GM23338 (cell line): Measurements from ENCODE around the gene MKRN1. TPM values are rescaled to one million over a fixed set of nuclear protein-coding genes. Genes with fewer than 3 reads are reported as not detected.
A peak's percentile ranks its signal among the peaks of the same experiment; 100 is the strongest.

ENCODE experiments used
- ATAC-seq: fragments of 200-7000 bp; cut with Tn5 transposase; 3 replicates; pipeline ENCODE4 v1.9.1; 2020
- DNase-seq: peaks from one replicate; pipeline ENCODE4 v3.0.0-alpha.2; 2015; ENCODE audit warnings: low spot score
- H2AFZ ChIP-seq: fragments of 200-600 bp; sonication (generic); 2 replicates; pipeline ENCODE4 v1.8.0; 2016; ENCODE audit warnings: antibody characterized with exemption, mild to moderate bottlenecking, moderate library complexity
- H3F3A ChIP-seq: fragments of 200-600 bp; sonication (generic); replicated peaks from 2 replicates; pipeline ENCODE4 v1.8.0; 2017; ENCODE audit warnings: antibody characterized with exemption, mixed run types, low read depth
- H3K27ac ChIP-seq: fragments of 200-600 bp; sonication (generic); 2 replicates; pipeline ENCODE4 v1.6.1; 2016; ENCODE audit warnings: low read depth
- H3K27me3 ChIP-seq: fragments of 200-600 bp; sonication (generic); 2 replicates; pipeline ENCODE4 v1.8.0; 2016; ENCODE audit warnings: mild to moderate bottlenecking, mixed run types, moderate library complexity; ENCODE audit not compliant: insufficient read depth
- H3K36me3 ChIP-seq: fragments of 200-600 bp; sonication (generic); 2 replicates; pipeline ENCODE4 v1.8.0; 2016; ENCODE audit warnings: mild to moderate bottlenecking; ENCODE audit not compliant: insufficient read depth
- H3K4me1 ChIP-seq: fragments of 200-600 bp; sonication (generic); 2 replicates; pipeline ENCODE4 v1.8.0; 2016; ENCODE audit warnings: mild to moderate bottlenecking, moderate library complexity; ENCODE audit not compliant: insufficient read depth
- H3K4me2 ChIP-seq: fragments of 200-600 bp; sonication (generic); 2 replicates; pipeline ENCODE4 v1.7.1; 2017; ENCODE audit warnings: mixed run types
- H3K4me3 ChIP-seq: fragments of 200-600 bp; sonication (generic); 2 replicates; pipeline ENCODE4 v1.6.1; 2016; ENCODE audit warnings: mixed run types
- H3K79me2 ChIP-seq: fragments of 200-600 bp; sonication (generic); replicated peaks from 2 replicates; pipeline ENCODE4 v1.8.0; 2017; ENCODE audit warnings: mild to moderate bottlenecking; ENCODE audit not compliant: insufficient read depth
- H3K9me2 ChIP-seq: fragments of 200-600 bp; sonication (generic); 2 replicates; pipeline ENCODE4 v1.8.0; 2017; ENCODE audit not compliant: insufficient read depth
- H4K20me1 ChIP-seq: fragments of 200-600 bp; sonication (generic); replicated peaks from 2 replicates; pipeline ENCODE4 v1.8.0; 2017; ENCODE audit warnings: mild to moderate bottlenecking; ENCODE audit not compliant: insufficient read depth
- H3K27ac Mint-ChIP-seq: 2 replicates; pipeline ENCODE4 v1.8.0; 2020; ENCODE audit warnings: inconsistent platforms, mild to moderate bottlenecking, moderate library complexity, mixed read lengths
- H3K27me3 Mint-ChIP-seq: 3 replicates; pipeline ENCODE4 v1.8.0; 2022; ENCODE audit warnings: low read depth, mild to moderate bottlenecking, moderate library complexity, mixed read lengths, inconsistent platforms; ENCODE audit not compliant: insufficient read depth, poor library complexity
- H3K36me3 Mint-ChIP-seq: 3 replicates; pipeline ENCODE4 v1.8.0; 2021; ENCODE audit warnings: low read depth, mild to moderate bottlenecking, inconsistent platforms, moderate library complexity, mixed read lengths
- H3K4me1 Mint-ChIP-seq: 3 replicates; pipeline ENCODE4 v1.8.0; 2020; ENCODE audit warnings: mild to moderate bottlenecking, inconsistent platforms, mixed read lengths
- H3K4me3 Mint-ChIP-seq: 3 replicates; pipeline ENCODE4 v1.8.0; 2021; ENCODE audit warnings: moderate library complexity, mild to moderate bottlenecking, inconsistent platforms, mixed read lengths
- H3K9me3 Mint-ChIP-seq: 3 replicates; pipeline ENCODE4 v1.8.0; 2020; ENCODE audit warnings: moderate library complexity, mild to moderate bottlenecking, inconsistent platforms, mixed read lengths
- CREB1 ChIP-seq: fragments of 250-450 bp; sonication (Bioruptor Pico); IDR thresholded peaks from 2 replicates; pipeline ENCODE4 v1.5.0; 2020; ENCODE audit warnings: low read depth, mild to moderate bottlenecking, moderate library complexity
- CTCF ChIP-seq, 2 experiments: fragments of 200-600 bp in 1 of 2; sonication (generic) in 1 of 2; conservative IDR thresholded peaks; 2 replicates each; pipeline versions ENCODE4 v1.5.1 to v1.6.1; 2016 to 2017; ENCODE audit warnings: antibody characterized with exemption in 2 of 2, low read depth in 2 of 2, mild to moderate bottlenecking in 2 of 2, moderate library complexity in 1 of 2
- ETS1 ChIP-seq: IDR thresholded peaks from 2 replicates; pipeline ENCODE4 v1.6.1; 2016; ENCODE audit warnings: antibody characterized with exemption
- EZH2 ChIP-seq: fragments of 200-600 bp; sonication (generic); IDR thresholded peaks from one replicate; pipeline ENCODE4 v1.8.0; 2017; ENCODE audit warnings: antibody characterized with exemption, mild to moderate bottlenecking, low read depth; ENCODE audit not compliant: unreplicated experiment
- POLR2AphosphoS5 ChIP-seq: IDR thresholded peaks from 2 replicates; pipeline ENCODE4 v1.6.1; 2016; ENCODE audit warnings: antibody characterized with exemption, low read depth
- STAT1 ChIP-seq: IDR thresholded peaks from one replicate; pipeline ENCODE4 v1.6.1; 2016; ENCODE audit warnings: antibody characterized with exemption; ENCODE audit not compliant: unreplicated experiment
- ZNF114 ChIP-seq: fragments of 250-450 bp; sonication (Bioruptor Pico); IDR thresholded peaks from 2 replicates; pipeline ENCODE4 v1.5.0; 2020; ENCODE audit warnings: mild to moderate bottlenecking, moderate library complexity
- ZNF331 ChIP-seq: fragments of 250-450 bp; sonication (Bioruptor Pico); IDR thresholded peaks from 2 replicates; pipeline ENCODE4 v1.5.0; 2020; ENCODE audit warnings: low read depth, mild to moderate bottlenecking, moderate library complexity
- ZNF462 ChIP-seq: fragments of 250-450 bp; sonication (Bioruptor Pico); IDR thresholded peaks from 2 replicates; pipeline ENCODE4 v1.5.0; 2020; ENCODE audit warnings: mild to moderate bottlenecking, moderate library complexity
- polyA plus RNA-seq: library from polyadenylated mRNA; unstranded; fragments of >200 nt; fragmentation: Nextera tagmentation; extraction: Ambion mirVana; gene quantifications from 2 replicates; pipeline ENCODE4 v1.2.1, GENCODE V29; 2016
- total RNA-seq: library from RNA; depleted of rRNA; stranded (reverse); fragments of >200 nt; shearing (Covaris generic); gene quantifications from 2 replicates; pipeline ENCODE4 v1.2.3, GENCODE V29; 2014

Gene MKRN1
- total and polyA plus RNA-seq, 2 experiments from 2014 or later: 65.0 to 86.8 TPM

GRCh38 chr7:140475747-140476333 is 3.5 kb downstream of the MKRN1 start:
- Histone ChIP-seq H3K9me2 (no peaks in the 10 kb centered on the region), H4K20me1 (peaks cover 24% of the 10 kb centered on the region), H3K79me2 (peaks cover 79% of the 10 kb centered on the region), H3K36me3 (peaks cover 4% of the 10 kb centered on the region; the same call in 1 of the 2 replicates), H2AFZ (no peak overlapping the region), H3K27ac (no peak overlapping the region), H3F3A (peaks cover 7% of the 10 kb centered on the region), H3K4me3 (no peak overlapping the region), H3K4me2 (no peak overlapping the region), H3K4me1 (peaks cover 18% of the 10 kb centered on the region), H3K27me3 (no peaks in the 10 kb centered on the region)
- no peaks in the 10 kb centered on the region; the same call in 2 of the 3 replicates for H3K9me3 Mint-ChIP-seq
- H3K27me3 Mint-ChIP-seq: peaks cover 11% of the 10 kb centered on the region
- peak; percentile 82 for DNase-seq
- H3K36me3 Mint-ChIP-seq: peaks cover 14% of the 10 kb centered on the region
- H3K27ac Mint-ChIP-seq: no peak overlapping the region
- peak; percentile 60 to 72 for TF ChIP-seq CTCF (conservative IDR thresholded peaks at IDR 0.05; ENCODE audit: low read depth in 2 of 2)
- no peak for TF ChIP-seq ETS1
- H3K4me3 Mint-ChIP-seq: peak overlapping the region; percentile 30; the same call in 1 of the 3 replicates
- peaks cover 24% of the 10 kb centered on the region for H3K4me1 Mint-ChIP-seq
- no peak for ATAC-seq

DNA sequence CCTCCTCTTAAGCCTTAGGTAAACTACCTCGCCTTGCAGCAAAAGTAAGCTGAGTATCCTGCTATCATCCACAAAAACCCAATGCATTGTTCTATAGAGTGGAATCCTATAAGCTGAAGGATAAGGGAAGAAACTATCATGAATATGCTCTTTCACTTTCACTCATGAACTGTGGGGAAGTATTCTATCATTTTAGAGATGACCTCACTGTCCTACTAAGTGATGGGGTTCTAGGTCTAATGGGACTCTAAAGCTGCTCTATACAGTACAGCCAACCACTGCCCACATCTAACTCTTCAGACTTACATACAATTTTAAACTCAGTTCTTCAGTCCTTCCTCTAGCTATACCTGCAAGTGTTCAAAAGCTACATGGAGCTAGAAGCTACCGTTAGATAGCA is 16.2 kb downstream of the MKRN1 start:
- H4K20me1 ChIP-seq: peaks cover 34% of the 10 kb centered on the region
- peaks cover 3% of the 10 kb centered on the region for H3K27me3 Mint-ChIP-seq
- DNase-seq (no peak), ATAC-seq (no peak)
- no peak overlapping the region for H3K4me3 Mint-ChIP-seq
- no peak overlapping the region for H3K27ac Mint-ChIP-seq
- H3K36me3 ChIP-seq: peaks cover 41% of the 10 kb centered on the region
- no peaks in the 10 kb centered on the region for H3K27me3 ChIP-seq
- no peaks in the 10 kb centered on the region for H3K9me2 ChIP-seq
- H3K4me1 ChIP-seq: peaks cover 12% of the 10 kb centered on the region
- TF ChIP-seq CREB1 (no peak), ZNF331 (no peak), ETS1 (no peak), ZNF462 (CRISPR knock-in tag) (no peak), POLR2AphosphoS5 (no peak), ZNF114 (no peak), STAT1 (no peak), EZH2 (no peak)
- no peak overlapping the region for H2AFZ ChIP-seq
- H3K9me3 Mint-ChIP-seq: no peaks in the 10 kb centered on the region
- peaks cover 78% of the 10 kb centered on the region for H3K36me3 Mint-ChIP-seq
- no peak overlapping the region for H3K4me3 ChIP-seq
- H3F3A ChIP-seq: peaks cover 12% of the 10 kb centered on the region; the same call in 1 of the 2 replicates
- H3K4me1 Mint-ChIP-seq: peaks cover 14% of the 10 kb centered on the region
- H3K27ac ChIP-seq: no peak overlapping the region
- H3K4me2 ChIP-seq: no peak overlapping the region
- H3K79me2 ChIP-seq: peaks cover 86% of the 10 kb centered on the region
